Tibial nerve (tissue), 4 donors: ENCODE data around the gene PABPC1L.

Source experiments
- CTCF ChIP-seq, 5 experiments: fragments of 200-600 bp in 3 of 5; fragments of 450-650 bp in 2 of 5; sonication (generic) in 3 of 5; IDR thresholded peaks; one replicate each; pipeline ENCODE4 v1.5.1; 2016 to 2019; ENCODE audit warnings: antibody characterized with exemption in 5 of 5, mild to moderate bottlenecking in 3 of 5, moderate library complexity in 2 of 5
- EP300 ChIP-seq, 2 donors: sonication (generic); formaldehyde crosslinking; IDR thresholded peaks; one replicate each; pipeline ENCODE4 v1.6.1; 2017; ENCODE audit warnings: antibody characterized with exemption in 2 of 2, mild to moderate bottlenecking in 1 of 2
- POLR2A ChIP-seq, 2 donors: fragments of 450-650 bp; IDR thresholded peaks; one replicate each; pipeline ENCODE4 v1.6.1; 2017; ENCODE audit warnings: antibody characterized with exemption in 2 of 2, mild to moderate bottlenecking in 2 of 2, moderate library complexity in 2 of 2

DNA sequence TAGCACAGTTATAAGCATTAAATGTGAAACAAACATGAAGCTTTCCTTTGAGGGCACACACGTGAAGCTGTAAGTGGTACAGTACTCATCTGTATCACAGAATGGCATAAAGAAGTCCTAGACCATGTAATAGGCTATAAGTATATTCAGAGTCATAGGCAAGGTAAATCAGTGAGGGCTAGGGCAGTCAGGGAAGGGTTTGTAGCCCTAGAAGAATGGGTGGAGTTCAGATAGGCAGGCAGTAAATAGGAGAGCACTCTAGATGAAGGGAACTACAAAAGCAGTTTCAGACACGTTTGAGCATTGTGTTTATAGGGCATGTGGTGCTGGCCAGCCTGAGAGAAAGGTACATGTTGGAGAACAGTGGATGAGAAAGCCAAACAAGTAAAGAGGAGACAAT, 14.9 kb upstream of the PABPC1L start:
- TF ChIP-seq CTCF (IDR thresholded peaks at IDR 0.05) (no peak), POLR2A (IDR thresholded peaks at IDR 0.05) (no peak), EP300 (IDR thresholded peaks at IDR 0.05) (no peak)
